ENCODE results near the gene VPS35L.
A peak's percentile ranks its signal among the peaks of the same experiment; 100 is the strongest.

Gene VPS35L

GRCh38 chr16:19532601-19533000 lies 22.9 kb upstream of the VPS35L start:
- DNase-seq: no peak

DNA sequence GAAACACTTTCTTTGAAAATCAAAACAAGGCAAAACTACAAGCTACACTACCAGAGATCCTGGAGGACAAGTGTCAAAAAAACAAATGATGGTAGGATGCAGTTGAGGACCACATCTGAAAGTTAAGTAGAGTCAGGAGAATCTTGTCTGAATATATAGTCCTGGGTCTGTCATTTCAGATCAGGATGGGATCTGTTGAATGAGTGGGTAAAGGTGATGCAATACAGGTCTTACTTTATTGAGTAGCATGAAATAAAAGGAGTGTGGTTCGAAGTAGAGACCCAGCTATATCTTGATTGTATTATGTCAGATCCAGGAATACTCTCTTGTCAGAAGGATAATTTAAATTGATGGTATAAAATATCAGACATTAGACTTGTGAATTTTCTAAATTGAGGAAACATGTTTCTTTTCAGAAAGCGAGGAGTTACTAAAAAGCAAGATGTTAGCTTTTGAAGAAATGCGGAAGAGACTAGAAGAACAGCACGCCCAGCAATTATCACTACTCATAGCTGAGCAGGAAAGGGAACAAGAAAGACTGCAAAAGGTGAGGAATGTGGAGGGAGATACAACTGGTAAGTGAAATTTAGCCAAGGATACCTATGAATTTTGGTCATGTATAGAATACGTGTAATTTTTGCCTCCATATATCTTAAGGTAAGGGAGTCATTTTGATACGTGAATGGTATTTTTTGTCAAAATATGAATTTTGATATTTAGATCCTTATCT lies 15.1 kb upstream of the VPS35L start:
- DNase-seq: no peak

DNA sequence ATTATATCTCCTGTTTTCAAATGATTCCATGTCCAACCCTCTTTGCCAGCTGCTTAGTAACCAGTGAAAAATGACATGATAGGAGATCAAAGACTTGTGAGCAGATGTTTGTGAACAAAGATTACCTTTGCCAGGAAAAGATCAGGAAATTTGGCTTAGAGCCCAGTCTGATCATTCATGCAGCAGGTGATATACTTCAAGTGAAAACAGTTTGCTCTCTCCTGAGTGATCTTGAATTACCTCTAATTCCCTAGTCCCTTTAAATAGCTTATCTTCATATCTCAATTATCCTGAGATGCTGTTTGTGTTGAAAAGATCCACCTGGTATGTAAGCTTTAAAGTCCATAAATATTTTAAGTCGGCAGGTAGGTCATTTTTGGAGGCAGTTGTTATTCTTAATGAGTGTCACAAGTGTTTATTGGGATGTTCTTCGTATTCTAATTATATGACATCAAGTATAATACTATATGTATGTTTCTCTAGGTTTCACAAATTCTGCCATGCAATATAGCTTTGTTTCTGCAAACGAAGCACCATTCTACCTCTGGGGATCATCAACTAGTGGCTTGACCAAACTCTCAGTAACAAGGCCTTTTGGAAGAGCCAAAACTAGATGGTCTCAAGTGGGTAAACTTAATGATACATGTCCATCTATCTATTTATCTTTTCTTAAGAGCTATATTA lies 13.2 kb upstream of the VPS35L start:
- DNase-seq: no peak

GRCh38 chr16:19543278-19543996 lies 12.1 kb upstream of the VPS35L start:
- peak; percentile 57 for DNase-seq

- DNase-seq: no peak
Measured at GRCh38 chr16:19548144-19548543, 7.4 kb upstream of the VPS35L start.

GRCh38 chr16:19549673-19550072 lies 5.8 kb upstream of the VPS35L start:
- DNase-seq: no peak

GRCh38 chr16:19555938-19556771 lies 652 bp downstream of the VPS35L start:
- peak; percentile 89 for DNase-seq

- DNase-seq: peak; percentile 79
Measured at GRCh38 chr16:19559242-19559910, 3.9 kb downstream of the VPS35L start.

- no peak for DNase-seq
Measured at GRCh38 chr16:19560078-19560477, 4.6 kb downstream of the VPS35L start.

DNA sequence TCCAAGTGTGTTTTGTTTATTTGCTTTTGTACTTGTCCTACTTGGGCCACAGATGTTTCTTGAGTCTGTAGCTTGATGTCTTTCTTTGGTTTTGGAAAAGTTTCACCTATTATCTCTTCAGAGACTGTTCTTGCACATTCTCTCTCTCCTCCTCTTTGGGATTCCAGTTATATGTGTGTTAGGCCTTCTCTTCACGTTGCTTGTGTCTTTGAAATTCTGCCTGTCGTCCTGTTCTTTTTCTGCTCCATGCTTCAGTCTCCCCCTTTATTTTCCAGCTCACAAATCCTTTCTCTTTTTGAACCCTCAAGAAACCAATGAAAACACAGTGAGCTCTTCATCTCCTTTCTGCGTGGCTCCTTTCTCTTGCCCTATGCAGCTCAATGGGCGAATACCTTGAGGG lies 7.9 kb downstream of the VPS35L start:
- no peak for DNase-seq

DNA sequence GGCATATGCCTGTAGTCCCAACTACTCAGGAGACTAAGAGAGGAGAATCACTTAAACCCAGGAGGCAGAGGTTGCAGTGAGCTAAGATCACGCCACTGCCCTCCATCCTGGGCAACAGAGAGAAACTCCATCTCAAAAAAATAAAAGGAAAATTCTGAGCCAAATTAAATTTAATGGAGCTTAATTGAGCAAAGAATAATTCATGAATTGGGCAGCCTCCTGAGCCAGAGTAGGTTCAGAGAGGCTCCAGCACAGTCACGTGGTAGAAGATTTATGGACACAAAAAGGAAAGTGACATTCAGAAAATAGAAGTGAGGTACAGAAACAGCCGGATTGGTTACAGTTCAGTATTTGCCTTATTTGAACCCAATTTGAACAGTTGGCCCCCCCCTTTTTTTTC lies 10.9 kb downstream of the VPS35L start:
- DNase-seq: no peak

- DNase-seq: no peak
Measured at GRCh38 chr16:19567560-19567959, 12.1 kb downstream of the VPS35L start.

DNA sequence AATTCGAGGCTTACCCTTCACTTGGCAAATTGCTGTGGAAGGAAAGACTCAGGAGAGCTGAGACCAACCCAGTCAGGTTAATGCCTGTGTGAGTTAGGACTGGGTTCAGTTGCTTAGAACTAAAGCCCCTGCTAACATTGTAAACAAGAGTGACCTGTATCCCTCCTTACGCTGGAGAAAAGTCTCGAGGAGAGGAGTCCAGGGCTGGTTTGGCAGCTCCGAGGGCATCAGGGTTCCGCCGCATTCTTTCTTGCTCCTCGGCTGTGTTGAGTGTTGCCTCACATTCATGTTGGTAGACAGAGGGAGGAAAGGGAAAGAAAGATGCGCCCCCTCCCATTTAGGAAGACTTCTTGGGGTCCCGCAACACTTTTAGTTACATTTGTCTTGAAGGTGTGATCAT lies 18.5 kb downstream of the VPS35L start:
- DNase-seq: no peak

DNA sequence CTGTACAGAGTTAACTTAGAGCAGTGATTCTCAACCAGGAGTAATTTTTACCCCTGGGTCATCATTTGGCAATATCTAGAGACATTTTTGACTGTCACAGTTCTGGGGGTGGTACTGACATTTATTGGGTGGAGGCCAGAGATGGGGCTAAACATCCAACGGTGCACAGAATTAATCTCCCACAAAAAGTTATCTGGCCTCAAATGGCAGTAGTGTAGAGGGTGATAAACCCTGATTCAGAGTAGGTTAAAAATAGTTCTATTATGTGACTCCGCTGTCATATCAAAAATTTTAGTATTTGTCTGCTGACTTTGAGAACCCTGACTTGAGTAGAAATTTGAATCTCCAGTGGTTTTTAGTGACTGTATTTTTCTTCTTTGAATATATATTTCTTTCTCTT lies 19.1 kb downstream of the VPS35L start:
- DNase-seq: peak; percentile 52

- no peak for DNase-seq
Measured at GRCh38 chr16:19578378-19578971, 23.0 kb downstream of the VPS35L start.

DNA sequence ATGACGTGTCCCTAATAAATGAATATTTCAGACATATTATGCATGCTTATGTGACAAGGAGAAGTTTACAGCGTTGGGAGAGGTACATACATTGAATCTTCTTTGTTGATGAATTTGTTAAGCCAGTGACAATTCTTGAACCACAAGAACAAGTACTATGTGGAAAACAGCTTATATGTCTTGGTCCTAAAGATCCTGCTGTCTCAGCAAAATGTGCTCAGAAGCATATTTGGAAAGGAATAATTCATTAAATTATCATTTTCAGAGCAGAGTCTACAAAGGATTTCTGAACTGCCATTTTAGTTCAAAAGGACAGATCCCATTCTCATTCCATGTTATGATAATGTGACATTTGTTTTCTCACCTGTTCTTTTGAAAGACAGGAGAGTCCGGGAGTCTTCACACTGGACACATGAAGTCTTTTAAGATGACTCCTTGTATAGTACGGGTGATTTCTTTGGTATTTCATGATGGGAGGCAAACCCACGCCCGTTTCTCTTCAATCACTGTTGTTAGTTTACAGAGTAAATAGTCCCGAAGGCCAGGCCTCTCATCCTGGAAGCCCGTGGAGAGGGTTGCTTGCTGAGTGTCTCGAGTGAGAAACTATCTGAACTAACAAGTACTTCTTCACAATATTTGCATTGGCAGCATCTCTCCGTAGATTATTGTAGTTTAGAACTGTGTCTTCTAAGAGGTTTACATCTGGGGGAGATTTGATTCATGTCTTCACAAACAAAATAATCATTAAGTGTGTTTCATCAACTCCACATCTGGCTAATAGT lies 26.7 kb downstream of the VPS35L start:
- no peak for DNase-seq

DNA sequence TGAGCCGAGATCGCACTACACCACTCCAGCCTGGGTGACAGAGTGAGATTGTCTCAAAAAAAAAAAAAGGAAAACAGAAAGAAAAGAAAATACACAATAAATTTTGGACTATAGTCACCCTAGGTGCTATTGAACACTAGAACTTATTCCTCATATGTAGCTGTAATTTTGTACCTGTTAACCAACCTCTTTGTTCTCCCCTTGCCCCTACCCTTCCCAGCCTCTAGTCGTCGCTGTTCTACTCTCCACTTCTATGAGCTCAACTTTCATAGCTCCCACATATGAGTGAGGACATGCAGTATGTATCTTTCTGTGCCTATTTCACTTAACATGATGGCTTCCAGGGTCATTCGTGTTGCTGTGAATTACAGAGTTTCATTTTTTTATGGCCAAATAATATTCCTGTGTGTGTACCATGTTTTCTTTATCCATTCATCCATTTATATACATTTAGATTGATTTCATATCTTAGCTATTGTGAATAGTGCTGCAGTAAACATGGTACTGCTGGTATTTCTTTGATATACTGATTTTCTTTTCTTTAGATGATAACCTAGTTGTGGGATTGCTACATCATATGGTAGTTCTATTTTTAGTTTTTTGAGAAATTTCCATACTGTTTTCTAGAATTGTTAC lies 28.3 kb downstream of the VPS35L start:
- DNase-seq: peak; percentile 67

DNA sequence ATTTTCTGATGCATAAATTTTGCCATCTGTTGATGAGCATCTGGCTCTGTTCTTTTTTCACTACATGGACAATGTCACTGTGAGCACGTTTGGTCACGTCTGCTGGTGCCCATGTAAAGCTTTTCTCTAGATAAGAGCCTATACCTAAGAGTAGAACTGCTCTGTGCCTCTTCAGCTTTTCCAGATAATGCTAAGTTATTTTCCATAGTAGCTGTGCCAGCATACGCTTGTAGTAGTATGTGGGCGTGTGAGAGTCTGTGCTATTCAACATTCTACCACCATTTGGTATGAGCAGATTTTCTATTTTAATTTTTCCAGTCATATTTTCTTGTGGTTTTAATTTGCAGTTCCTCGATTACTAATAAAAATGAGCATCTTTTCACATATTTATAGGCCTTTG lies 33.2 kb downstream of the VPS35L start:
- DNase-seq: no peak

GRCh38 chr16:19589106-19589505 lies 33.6 kb downstream of the VPS35L start:
- no peak for DNase-seq

GRCh38 chr16:19589771-19590302 lies 34.3 kb downstream of the VPS35L start:
- DNase-seq: no peak
